ENCODE results near the gene DCAF16.

DCAF16 gene

DNA sequence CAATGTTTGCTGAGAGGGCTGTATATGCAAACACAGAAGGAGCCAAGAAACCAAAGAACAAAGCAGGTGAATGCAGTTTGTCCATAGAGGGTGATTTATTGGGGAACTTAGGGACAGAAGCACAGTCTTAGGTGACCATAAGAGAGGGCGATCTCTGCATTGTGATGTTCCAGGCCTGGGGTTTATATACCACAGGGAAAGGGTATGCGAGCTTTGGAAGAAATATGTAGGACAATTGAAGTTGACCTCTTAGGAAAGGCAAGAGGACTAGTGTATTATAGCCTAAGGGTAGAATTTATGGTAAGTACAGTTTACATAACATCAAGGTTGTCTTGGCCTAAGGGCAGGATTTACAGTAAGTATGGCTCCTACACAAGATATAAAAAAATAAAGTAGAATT is 56.9 kb downstream of the DCAF16 start:
- peaks cover 1% of the 10 kb centered on the region; the same call in 1 of the 2 replicates for H3K27me3 ChIP-seq (replicated peaks; ENCODE audit: control insufficient read depth, insufficient read depth, low read length)
- H3K36me3 ChIP-seq (ENCODE audit: control insufficient read depth, insufficient read depth, low read length), result no peaks in the 10 kb centered on the region
- no peak for DNase-seq (ENCODE audit: extremely low read depth, insufficient read length)

More for the DNA sequence above, 56.9 kb downstream of the DCAF16 start:
- H3K4me3 ChIP-seq (replicated peaks; ENCODE audit: low read depth, low read length), result no peak overlapping the region
- TF ChIP-seq, protein P1, sequence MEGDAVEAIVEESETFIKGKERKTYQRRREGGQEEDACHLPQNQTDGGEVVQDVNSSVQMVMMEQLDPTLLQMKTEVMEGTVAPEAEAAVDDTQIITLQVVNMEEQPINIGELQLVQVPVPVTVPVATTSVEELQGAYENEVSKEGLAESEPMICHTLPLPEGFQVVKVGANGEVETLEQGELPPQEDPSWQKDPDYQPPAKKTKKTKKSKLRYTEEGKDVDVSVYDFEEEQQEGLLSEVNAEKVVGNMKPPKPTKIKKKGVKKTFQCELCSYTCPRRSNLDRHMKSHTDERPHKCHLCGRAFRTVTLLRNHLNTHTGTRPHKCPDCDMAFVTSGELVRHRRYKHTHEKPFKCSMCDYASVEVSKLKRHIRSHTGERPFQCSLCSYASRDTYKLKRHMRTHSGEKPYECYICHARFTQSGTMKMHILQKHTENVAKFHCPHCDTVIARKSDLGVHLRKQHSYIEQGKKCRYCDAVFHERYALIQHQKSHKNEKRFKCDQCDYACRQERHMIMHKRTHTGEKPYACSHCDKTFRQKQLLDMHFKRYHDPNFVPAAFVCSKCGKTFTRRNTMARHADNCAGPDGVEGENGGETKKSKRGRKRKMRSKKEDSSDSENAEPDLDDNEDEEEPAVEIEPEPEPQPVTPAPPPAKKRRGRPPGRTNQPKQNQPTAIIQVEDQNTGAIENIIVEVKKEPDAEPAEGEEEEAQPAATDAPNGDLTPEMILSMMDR (IDR thresholded peaks at IDR 0.05; ENCODE audit: insufficient read depth, low read length, poor library complexity, severe bottlenecking), result no peak
